H1 (cell line): ENCODE data around the gene DPY19L3. TPM values are rescaled to one million over a fixed set of nuclear protein-coding genes. Genes with fewer than 3 reads are reported as not detected.

Source experiments
- CTCF ChIA-PET: fragments of 300-600 bp; sonication (Branson Sonifier 250); formaldehyde crosslinking; loops from one replicate; lab custom pipeline; 2021; ENCODE audit not compliant: partially characterized antibody; lab: Charles Lee
- POLR2A ChIA-PET: fragments of 300-600 bp; sonication (Branson Sonifier 250); formaldehyde crosslinking; loops from one replicate; lab custom pipeline; 2021; ENCODE audit warnings: inconsistent platforms; ENCODE audit not compliant: partially characterized antibody; lab: Charles Lee
- DNase-seq, 2 experiments: peaks; one replicate each; pipeline versions ENCODE4 v3.0.0 to v3.0.0-alpha.2; 2010 to 2022; ENCODE audit warnings: low spot score in 2 of 2, low read depth in 1 of 2, mixed read lengths in 1 of 2
- FAIRE-seq: peaks from 2 replicates; lab custom pipeline; 2011; peaks lifted over from hg19 to GRCh38; lab: Jason Lieb, UNC
- H2AFZ ChIP-seq: 2 replicates; pipeline ENCODE4 v1.8.1; 2012; ENCODE audit warnings: low read length, inconsistent platforms
- H2AK5ac ChIP-seq: 2 replicates; pipeline ENCODE4 v1.6.1; 2013; ENCODE audit warnings: low read depth, low read length
- H2BK120ac ChIP-seq: replicated peaks from 2 replicates; pipeline ENCODE3; 2013; ENCODE audit warnings: low read depth, low read length, inconsistent platforms
- H2BK12ac ChIP-seq: 2 replicates; pipeline ENCODE4 v1.6.1; 2013; ENCODE audit warnings: low read depth, low read length
- H2BK15ac ChIP-seq: 2 replicates; pipeline ENCODE4 v1.6.1; 2013; ENCODE audit warnings: low read length
- H2BK20ac ChIP-seq: 2 replicates; pipeline ENCODE4 v1.6.1; 2013; ENCODE audit warnings: low read length
- H2BK5ac ChIP-seq: 2 replicates; pipeline ENCODE4 v1.6.1; 2013; ENCODE audit warnings: low read depth, low read length
- H3K14ac ChIP-seq: 2 replicates; pipeline ENCODE4 v1.6.1; 2013; ENCODE audit warnings: inconsistent platforms; ENCODE audit not compliant: insufficient read length
- H3K18ac ChIP-seq: 2 replicates; pipeline ENCODE4 v1.6.1; 2013; ENCODE audit warnings: low read length; ENCODE audit errors: extremely low read depth
- H3K23ac ChIP-seq: 2 replicates; pipeline ENCODE4 v1.6.1; 2013; ENCODE audit warnings: inconsistent platforms; ENCODE audit not compliant: insufficient read length
- H3K23me2 ChIP-seq: 2 replicates; pipeline ENCODE4 v1.6.1; 2013; ENCODE audit warnings: low read depth, low read length
- H3K27ac ChIP-seq: 2 replicates; pipeline ENCODE4 v1.6.1; 2011; ENCODE audit warnings: low read depth, low read length, inconsistent platforms
- H3K27me3 ChIP-seq, 4 experiments: replicated peaks in 1 of 4; 1 replicate in 1 of 4; 2 replicates in 3 of 4; pipeline versions ENCODE4 v1.6.1 to v1.8.1; 2011 to 2013; ENCODE audit warnings: low read length in 3 of 4, mild to moderate bottlenecking in 3 of 4, inconsistent platforms in 2 of 4, mixed read lengths in 2 of 4, moderate library complexity in 1 of 4; ENCODE audit not compliant: control insufficient read depth in 3 of 4, insufficient read depth in 3 of 4; ENCODE audit errors: extremely low read depth in 1 of 4
- H3K36me3 ChIP-seq, 4 experiments: 2 replicates each; pipeline versions ENCODE4 v1.6.1 to v1.8.1; 2011 to 2013; ENCODE audit warnings: mild to moderate bottlenecking in 4 of 4, low read length in 3 of 4, moderate library complexity in 2 of 4, control low read depth in 1 of 4, inconsistent platforms in 1 of 4; ENCODE audit not compliant: insufficient read depth in 4 of 4, control insufficient read depth in 2 of 4
- H3K4ac ChIP-seq: replicated peaks from 2 replicates; pipeline ENCODE3; 2013; ENCODE audit warnings: low read length, low read depth, mixed read lengths, inconsistent platforms; ENCODE audit not compliant: insufficient read length
- H3K4me1 ChIP-seq, 4 experiments: replicated peaks in 1 of 4; 1 replicate in 1 of 4; 2 replicates in 3 of 4; pipeline versions ENCODE4 v1.6.1 to v1.8.1; 2011 to 2013; ENCODE audit warnings: low read length in 3 of 4, inconsistent platforms in 2 of 4, mixed read lengths in 1 of 4; ENCODE audit not compliant: insufficient read depth in 4 of 4, control insufficient read depth in 3 of 4
- H3K4me2 ChIP-seq, 2 experiments: 2 replicates each; pipeline versions ENCODE4 v1.6.1 to v1.8.1; 2011 to 2013; ENCODE audit warnings: low read depth in 2 of 2, low read length in 2 of 2, control low read depth in 1 of 2, inconsistent platforms in 1 of 2, mild to moderate bottlenecking in 1 of 2; ENCODE audit not compliant: insufficient read depth in 1 of 2
- H3K4me3 ChIP-seq, 4 experiments: fragments of 200-600, 300-600 bp in 1 of 4; sonication (generic), shearing (Covaris generic), sonication (Bioruptor Twin) in 1 of 4; 2 replicates each; pipeline versions ENCODE4 v1.5.1 to v1.8.1; 2011 to 2016; ENCODE audit warnings: low read length in 4 of 4, low read depth in 3 of 4, control low read depth in 2 of 4, inconsistent platforms in 2 of 4, mild to moderate bottlenecking in 2 of 4, mixed read lengths in 1 of 4, moderate library complexity in 1 of 4; ENCODE audit not compliant: insufficient read depth in 2 of 4; ENCODE audit errors: extremely low read depth in 1 of 4
- H3K56ac ChIP-seq: replicated peaks from 2 replicates; pipeline ENCODE3; 2013; ENCODE audit warnings: low read depth, mild to moderate bottlenecking, mixed read lengths, low read length, inconsistent platforms; ENCODE audit not compliant: insufficient read length
- H3K79me1 ChIP-seq: 2 replicates; pipeline ENCODE4 v1.6.1; 2013; ENCODE audit warnings: low read depth, low read length, control low read depth
- H3K79me2 ChIP-seq, 2 experiments: 2 replicates each; pipeline versions ENCODE4 v1.6.1 to v1.8.1; 2012 to 2013; ENCODE audit warnings: low read length in 2 of 2, mild to moderate bottlenecking in 2 of 2, inconsistent platforms in 1 of 2; ENCODE audit not compliant: insufficient read depth in 2 of 2, control insufficient read depth in 1 of 2
- H3K9ac ChIP-seq, 4 experiments: replicated peaks in 1 of 4; 1 replicate in 1 of 4; 2 replicates in 3 of 4; pipeline versions ENCODE4 v1.6.1 to v1.8.1; 2011 to 2013; ENCODE audit warnings: low read depth in 3 of 4, low read length in 3 of 4, control low read depth in 2 of 4, mild to moderate bottlenecking in 2 of 4, moderate library complexity in 2 of 4, inconsistent platforms in 1 of 4; ENCODE audit errors: extremely low read depth in 1 of 4
- H3K9me3 ChIP-seq, 2 experiments: 2 replicates each; pipeline versions ENCODE4 v1.6.1 to v1.8.1; 2012 to 2013; ENCODE audit warnings: mild to moderate bottlenecking in 2 of 2, moderate library complexity in 2 of 2, control low read depth in 1 of 2, inconsistent platforms in 1 of 2, low read depth in 1 of 2, low read length in 1 of 2, mixed read lengths in 1 of 2; ENCODE audit not compliant: insufficient read depth in 2 of 2
- H4K20me1 ChIP-seq, 2 experiments: replicated peaks in 1 of 2; 2 replicates each; pipeline versions ENCODE3 to v1.8.1; 2011 to 2013; ENCODE audit warnings: inconsistent platforms in 2 of 2, low read length in 2 of 2, mild to moderate bottlenecking in 1 of 2; ENCODE audit not compliant: insufficient read depth in 2 of 2, control insufficient read depth in 1 of 2
- H4K5ac ChIP-seq: 2 replicates; pipeline ENCODE4 v1.6.1; 2013; ENCODE audit warnings: low read length, low read depth, mixed read lengths, inconsistent platforms; ENCODE audit not compliant: insufficient read length
- H4K8ac ChIP-seq: 2 replicates; pipeline ENCODE4 v1.8.0; 2013; ENCODE audit warnings: mild to moderate bottlenecking, moderate library complexity, low read length, inconsistent platforms; ENCODE audit not compliant: insufficient read depth; ENCODE audit errors: extremely low read depth
- H4K91ac ChIP-seq: replicated peaks from 2 replicates; pipeline ENCODE3; 2013; ENCODE audit warnings: low read length, mixed read lengths, inconsistent platforms; ENCODE audit not compliant: insufficient read length
- SIN3A ChIP-seq, 2 experiments: IDR thresholded peaks in 1 of 2; conservative IDR thresholded peaks in 1 of 2; 2 replicates each; pipeline ENCODE4 v1.6.1; 2011 to 2012; ENCODE audit warnings: low read length in 2 of 2, improper control_type of control experiment in 1 of 2, low read depth in 1 of 2, mild to moderate bottlenecking in 1 of 2
- WGBS, 2 experiments: shearing (Covaris generic) in 1 of 2; methylation state at CpG; one replicate each; pipeline versions ENCODE4 v1.1.6 to v1.1.7; 2013 to 2015; ENCODE audit warnings: low lambda C conversion rate in 2 of 2, mixed read lengths in 2 of 2, inconsistent platforms in 1 of 2, low coverage in 1 of 2, missing lambda C conversion rate in 1 of 2; ENCODE audit not compliant: insufficient replicate concordance in 2 of 2, insufficient coverage in 1 of 2, insufficient read length in 1 of 2; ENCODE audit errors: extremely low coverage in 1 of 2, missing lambda C conversion rate in 1 of 2; 5-methylcytosine and 5-hydroxymethylcytosine counted together
- polyA plus RNA-seq, 7 experiments: library from polyadenylated mRNA; depleted of rRNA in 3 of 7; stranded (reverse) in 5 of 7; unstranded in 2 of 7; fragments of >200 nt in 5 of 7; fragments of 200-250 nt in 2 of 7; gene quantifications; 1 replicate in 5 of 7; 2 replicates in 1 of 7; 4 replicates in 1 of 7; pipeline versions ENCODE4 v1.2.1 to v1.2.3, GENCODE V29; 2011 to 2013; ENCODE audit warnings: missing spikeins in 2 of 7, mixed read lengths in 2 of 7
- total RNA-seq: library from RNA; stranded (reverse); fragmentation: NEBNext Ultra II Directional; extraction: Animal tissue kit (Norgen Biotek cat#: 25700); gene quantifications from 2 replicates; pipeline ENCODE4 v1.2.1, GENCODE V29; 2021

DPY19L3 gene
- total and polyA plus RNA-seq, 2 of the 8 experiments (the other 6 are each of a cell fraction or from before 2014, with no cell fraction given) = 35.3 to 60.2 TPM

- Histone ChIP-seq H4K91ac (no peak overlapping the region), H2AFZ (no peak overlapping the region), H2BK12ac (no peak overlapping the region), H3K9ac (no peak overlapping the region), H3K4ac (no peak overlapping the region), H3K27me3 (no peaks in the 10 kb centered on the region), H2BK20ac (no peak overlapping the region), H2BK5ac (no peak overlapping the region), H3K56ac (no peak overlapping the region), H3K9me3 (no peaks in the 10 kb centered on the region), H4K20me1 (peaks cover 4 to 5% of the 10 kb centered on the region in 2 experiments), H3K23ac (no peak overlapping the region), H3K36me3 (peaks cover 12 to 54% (median 34%) of the 10 kb centered on the region in 4 experiments), H3K23me2 (no peaks in the 10 kb centered on the region; the same call in 1 of the 2 replicates), H2AK5ac (no peak overlapping the region), H3K4me2 (no peak overlapping the region), H3K14ac (no peak overlapping the region), H3K4me1 (no peaks in the 10 kb centered on the region), H2BK15ac (no peak overlapping the region), H3K18ac (no peak overlapping the region), H4K8ac (no peak overlapping the region), H3K79me1 (no peaks in the 10 kb centered on the region; the same call in 1 of the 2 replicates), H3K79me2 (peaks cover 0 to 27% of the 10 kb centered on the region in 2 experiments; a peak in 3 of 4 replicates), H3K4me3 (no peak overlapping the region), H2BK120ac (no peak overlapping the region), H3K27ac (no peak overlapping the region), H4K5ac (no peak overlapping the region)
- FAIRE-seq (no peak), DNase-seq (no peak)
- CTCF ChIA-PET = interaction anchor here (0.5 to 0.9 kb wide), 2 partner anchors 27 to 207 kb away, joined by 3 read pairs; no protein-coding TSS in a partner anchor
- TF ChIP-seq SIN3A (conservative IDR thresholded peaks at IDR 0.05 in 1 of 2, IDR thresholded peaks at IDR 0.05 in 1 of 2; ENCODE audit: low read depth in 1 of 2, low read length in 2 of 2) = no peak
- POLR2A ChIA-PET = no interaction called here
- 87% methylated on average over 5 of the region's 5 CpGs; no CpG with 5 or more reads in 1 of the 2 experiments for WGBS, 2 experiments
These were observed 43.3 kb upstream of the DPY19L3 start for GRCh38 chr19:32362318-32362691.
